Neural progenitor cell (in vitro differentiated cells): ENCODE measurements around the gene RNF5. TPM values are rescaled to one million over a fixed set of nuclear protein-coding genes. Genes with fewer than 3 reads are reported as not detected.

Experiments used
- DNase-seq: peaks from one replicate; pipeline ENCODE4 v3.0.0-alpha.2; 2016; ENCODE audit warnings: low spot score
- H2AFZ ChIP-seq: fragments of 200-600 bp; sonication (generic); replicated peaks from 2 replicates; pipeline ENCODE4 v1.6.1; 2016; ENCODE audit warnings: antibody characterized with exemption
- H3F3A ChIP-seq: fragments of 200-600 bp; sonication (generic); 2 replicates; pipeline ENCODE4 v1.6.1; 2016; ENCODE audit warnings: antibody characterized with exemption, low read depth
- H3K27ac ChIP-seq: fragments of 200-600 bp; sonication (generic); 2 replicates; pipeline ENCODE4 v1.5.1; 2016; ENCODE audit warnings: mild to moderate bottlenecking
- H3K27me3 ChIP-seq: fragments of 200-600 bp; sonication (generic); 2 replicates; pipeline ENCODE4 v1.6.1; 2016; ENCODE audit warnings: mild to moderate bottlenecking, moderate library complexity
- H3K36me3 ChIP-seq: fragments of 200-600 bp; sonication (generic); 2 replicates; pipeline ENCODE4 v1.5.1; 2016
- H3K4me1 ChIP-seq: fragments of 200-600 bp; sonication (generic); 2 replicates; pipeline ENCODE4 v1.6.1; 2016; ENCODE audit warnings: mixed run types
- H3K4me2 ChIP-seq: fragments of 200-600 bp; sonication (generic); 2 replicates; pipeline ENCODE4 v1.6.1; 2016
- H3K4me3 ChIP-seq: fragments of 200-600 bp; sonication (generic); 2 replicates; pipeline ENCODE4 v1.5.1; 2016
- H3K79me2 ChIP-seq: fragments of 200-600 bp; sonication (generic); 2 replicates; pipeline ENCODE4 v1.6.1; 2016; ENCODE audit warnings: low read depth
- H3K9ac ChIP-seq: fragments of 200-600 bp; sonication (generic); 2 replicates; pipeline ENCODE4 v1.6.1; 2016
- H3K9me3 ChIP-seq: fragments of 200-600 bp; sonication (generic); 2 replicates; pipeline ENCODE4 v1.5.1; 2016; ENCODE audit warnings: low read depth
- H4K20me1 ChIP-seq: fragments of 200-600 bp; sonication (generic); 2 replicates; pipeline ENCODE4 v1.6.1; 2016; ENCODE audit warnings: low read depth
- H3K27ac Mint-ChIP-seq: 3 replicates; pipeline ENCODE4 v1.8.0; 2021; ENCODE audit warnings: mixed read lengths
- H3K27me3 Mint-ChIP-seq: 2 replicates; pipeline ENCODE4 v1.8.0; 2022; ENCODE audit warnings: low read depth, mild to moderate bottlenecking, inconsistent platforms, moderate library complexity, mixed read lengths; ENCODE audit not compliant: insufficient read depth
- H3K36me3 Mint-ChIP-seq: 3 replicates; pipeline ENCODE4 v1.8.0; 2021; ENCODE audit warnings: mixed read lengths
- H3K4me1 Mint-ChIP-seq: 3 replicates; pipeline ENCODE4 v1.8.0; 2021; ENCODE audit warnings: mixed read lengths
- H3K4me3 Mint-ChIP-seq: 3 replicates; pipeline ENCODE4 v1.8.0; 2021; ENCODE audit warnings: mild to moderate bottlenecking, moderate library complexity, mixed read lengths
- H3K9me3 Mint-ChIP-seq: 3 replicates; pipeline ENCODE4 v1.8.0; 2020; ENCODE audit warnings: mixed read lengths
- EZH2 ChIP-seq: fragments of 200-600 bp; sonication (generic); IDR thresholded peaks from 2 replicates; pipeline ENCODE4 v1.6.1; 2017; ENCODE audit warnings: antibody characterized with exemption, mild to moderate bottlenecking, moderate library complexity
- EZH2phosphoT487 ChIP-seq: fragments of 200-600 bp; sonication (generic); IDR thresholded peaks from 2 replicates; pipeline ENCODE4 v1.6.1; 2017; ENCODE audit warnings: antibody characterized with exemption
- total RNA-seq: library from RNA; depleted of rRNA; stranded (reverse); fragments of >200 nt; gene quantifications from 2 replicates; pipeline ENCODE4 v1.2.3, GENCODE V29; 2015; ENCODE audit warnings: low replicate concordance
- TF ChIP-seq, protein P1 (sequence below): fragments of 200-600 bp; sonication (generic); IDR thresholded peaks from 2 replicates; pipeline ENCODE4 v1.5.1; 2017; ENCODE audit warnings: antibody characterized with exemption, mild to moderate bottlenecking

RNF5 gene
- total RNA-seq, 1 donor from 2014 or later, result 129 TPM

- Mint-ChIP-seq H3K4me3 (peak overlapping the region; percentile 33), H3K27ac (peak overlapping the region; percentile 40), H3K4me1 (peaks cover 42% of the 10 kb centered on the region), H3K9me3 (no peaks in the 10 kb centered on the region), H3K27me3 (peaks cover 10% of the 10 kb centered on the region), H3K36me3 (peaks cover 19% of the 10 kb centered on the region)
- H3K4me1 ChIP-seq, result peaks cover 18% of the 10 kb centered on the region
- H3K9ac ChIP-seq, result no peak overlapping the region
- peak overlapping the region; percentile 34 for H3K4me3 ChIP-seq
- H2AFZ ChIP-seq, result no peak overlapping the region
- H4K20me1 ChIP-seq, result no peaks in the 10 kb centered on the region
- peaks cover 18% of the 10 kb centered on the region for H3F3A ChIP-seq
- no peaks in the 10 kb centered on the region for H3K36me3 ChIP-seq
- peak; percentile 70 for DNase-seq
- peak overlapping the region; percentile 41 for H3K4me2 ChIP-seq
- no peaks in the 10 kb centered on the region for H3K79me2 ChIP-seq
- H3K27ac ChIP-seq, result no peak overlapping the region
- peaks cover 61% of the 10 kb centered on the region for H3K27me3 ChIP-seq
- no peak for TF ChIP-seq EZH2
- TF ChIP-seq, protein P1, sequence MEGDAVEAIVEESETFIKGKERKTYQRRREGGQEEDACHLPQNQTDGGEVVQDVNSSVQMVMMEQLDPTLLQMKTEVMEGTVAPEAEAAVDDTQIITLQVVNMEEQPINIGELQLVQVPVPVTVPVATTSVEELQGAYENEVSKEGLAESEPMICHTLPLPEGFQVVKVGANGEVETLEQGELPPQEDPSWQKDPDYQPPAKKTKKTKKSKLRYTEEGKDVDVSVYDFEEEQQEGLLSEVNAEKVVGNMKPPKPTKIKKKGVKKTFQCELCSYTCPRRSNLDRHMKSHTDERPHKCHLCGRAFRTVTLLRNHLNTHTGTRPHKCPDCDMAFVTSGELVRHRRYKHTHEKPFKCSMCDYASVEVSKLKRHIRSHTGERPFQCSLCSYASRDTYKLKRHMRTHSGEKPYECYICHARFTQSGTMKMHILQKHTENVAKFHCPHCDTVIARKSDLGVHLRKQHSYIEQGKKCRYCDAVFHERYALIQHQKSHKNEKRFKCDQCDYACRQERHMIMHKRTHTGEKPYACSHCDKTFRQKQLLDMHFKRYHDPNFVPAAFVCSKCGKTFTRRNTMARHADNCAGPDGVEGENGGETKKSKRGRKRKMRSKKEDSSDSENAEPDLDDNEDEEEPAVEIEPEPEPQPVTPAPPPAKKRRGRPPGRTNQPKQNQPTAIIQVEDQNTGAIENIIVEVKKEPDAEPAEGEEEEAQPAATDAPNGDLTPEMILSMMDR, result peak; percentile 39
- H3K9me3 ChIP-seq, result no peaks in the 10 kb centered on the region
Observed at GRCh38 chr6:32148289-32149091, 29.7 kb upstream of the RNF5 start.

DNA sequence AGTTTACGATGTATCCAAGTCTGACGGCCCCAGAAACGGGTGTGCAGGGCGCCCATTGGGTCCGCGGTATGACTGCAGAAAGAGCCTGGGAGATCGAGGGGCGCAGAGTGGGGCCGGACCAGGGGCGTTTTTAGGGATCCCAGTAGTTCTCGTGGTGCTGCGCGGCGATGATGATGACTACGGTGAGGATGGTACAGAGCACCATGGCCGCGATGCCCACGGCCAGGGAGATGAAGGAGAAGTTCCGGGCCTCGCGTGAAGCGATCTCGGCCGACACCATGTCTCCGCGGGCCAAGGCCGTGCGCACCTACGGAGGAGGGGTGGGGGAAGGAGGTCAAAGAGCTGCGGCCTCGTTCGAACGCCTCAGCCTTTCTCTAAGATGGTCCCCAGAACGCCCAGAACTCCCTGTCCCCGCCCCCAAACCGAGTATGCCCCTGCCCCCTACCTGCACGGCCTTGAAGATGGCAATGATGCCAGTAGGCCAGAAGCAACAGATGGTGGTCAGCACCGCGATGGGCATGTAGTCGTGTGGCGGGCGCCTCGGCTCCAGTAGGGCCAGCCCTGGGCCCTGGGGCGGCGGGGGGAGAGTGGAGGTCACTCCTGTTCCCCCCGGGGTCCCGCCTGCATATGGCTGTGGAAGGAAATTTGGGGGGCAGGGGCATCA, 29.0 kb upstream of the RNF5 start:
- TF ChIP-seq EZH2 (no peak), EZH2phosphoT487 (no peak)
- TF ChIP-seq, protein P1, result no peak
- no peaks in the 10 kb centered on the region for H3K79me2 ChIP-seq
- peaks cover 61% of the 10 kb centered on the region for H3K27me3 ChIP-seq
- H3K36me3 ChIP-seq, result no peaks in the 10 kb centered on the region
- Mint-ChIP-seq H3K9me3 (no peaks in the 10 kb centered on the region), H3K4me1 (peaks cover 44% of the 10 kb centered on the region), H3K4me3 (no peak overlapping the region), H3K27me3 (peaks cover 10% of the 10 kb centered on the region), H3K27ac (no peak overlapping the region), H3K36me3 (peaks cover 19% of the 10 kb centered on the region)
- H3K9ac ChIP-seq, result no peak overlapping the region
- peak overlapping the region; percentile 34 for H3K4me3 ChIP-seq
- no peaks in the 10 kb centered on the region for H3K9me3 ChIP-seq
- peaks cover 18% of the 10 kb centered on the region for H3K4me1 ChIP-seq
- H3K27ac ChIP-seq, result no peak overlapping the region
- DNase-seq, result no peak
- no peaks in the 10 kb centered on the region for H4K20me1 ChIP-seq
- peaks cover 18% of the 10 kb centered on the region for H3F3A ChIP-seq
- no peak overlapping the region for H2AFZ ChIP-seq
- peak overlapping the region; percentile 41 for H3K4me2 ChIP-seq

DNA sequence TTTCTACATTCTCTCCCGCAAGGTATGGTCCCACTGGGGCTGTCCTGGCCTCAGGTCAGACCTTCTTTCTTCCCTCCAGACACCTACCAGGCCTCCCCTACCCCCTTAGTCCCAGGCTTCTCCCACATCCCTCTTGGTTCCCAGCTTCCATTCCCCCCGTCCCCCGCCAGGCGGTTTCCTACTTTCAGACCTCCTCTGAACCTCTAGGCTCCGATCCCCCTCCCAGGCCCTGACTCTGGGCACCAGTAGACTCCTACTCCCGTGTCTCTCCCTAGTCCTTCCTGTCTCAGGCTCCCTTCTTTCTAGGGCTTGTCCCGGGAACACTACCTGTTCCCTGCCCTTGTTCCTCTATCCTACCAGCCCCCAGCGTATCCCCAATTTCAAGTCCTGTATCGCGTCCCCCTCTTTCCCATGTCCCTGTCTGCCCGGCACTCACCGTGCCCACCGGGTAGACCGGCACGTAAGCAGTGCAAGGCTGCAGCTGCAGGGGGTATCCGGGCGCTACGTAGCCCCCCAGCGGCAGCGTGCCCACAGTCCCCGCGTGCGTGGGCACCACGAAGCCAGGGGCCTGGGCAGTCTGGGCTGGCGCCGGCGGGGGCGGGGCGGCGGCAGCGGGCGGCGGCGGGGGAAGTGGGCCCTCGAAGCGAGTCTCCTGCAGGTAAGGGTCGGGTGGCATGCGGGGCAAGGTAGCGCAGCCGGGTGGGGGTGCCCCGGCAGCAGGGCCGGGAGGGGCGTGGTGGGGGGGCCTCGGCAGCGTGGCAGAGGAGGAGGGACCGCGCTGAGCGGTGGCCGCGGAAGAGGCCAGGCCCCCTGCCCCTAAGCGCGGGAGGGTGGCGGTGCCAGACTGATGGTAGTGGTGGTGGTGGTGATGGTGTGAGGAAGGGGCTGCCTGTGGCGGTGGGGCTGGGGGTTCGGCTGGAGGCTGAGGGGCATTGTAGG, 28.0 kb upstream of the RNF5 start:
- peaks cover 7% of the 10 kb centered on the region for H3K79me2 ChIP-seq
- H3F3A ChIP-seq, result peaks cover 18% of the 10 kb centered on the region
- Mint-ChIP-seq H3K27ac (peak overlapping the region; percentile 89), H3K27me3 (peaks cover 10% of the 10 kb centered on the region), H3K36me3 (peaks cover 19% of the 10 kb centered on the region), H3K4me3 (peak overlapping the region; percentile 83), H3K4me1 (peaks cover 52% of the 10 kb centered on the region), H3K9me3 (no peaks in the 10 kb centered on the region)
- no peak overlapping the region for H3K27ac ChIP-seq
- no peaks in the 10 kb centered on the region for H3K36me3 ChIP-seq
- peaks cover 18% of the 10 kb centered on the region for H3K4me1 ChIP-seq
- peak; percentile 47 for DNase-seq
- no peaks in the 10 kb centered on the region for H3K9me3 ChIP-seq
- peaks cover 61% of the 10 kb centered on the region for H3K27me3 ChIP-seq
- TF ChIP-seq EZH2 (peak; percentile 80), EZH2phosphoT487 (peak; percentile 70)
- TF ChIP-seq, protein P1, result no peak
- peak overlapping the region; percentile 76 for H3K4me2 ChIP-seq
- H3K9ac ChIP-seq, result no peak overlapping the region
- H4K20me1 ChIP-seq, result peaks cover 5% of the 10 kb centered on the region
- peak overlapping the region; percentile 36 for H3K4me3 ChIP-seq
- peak overlapping the region; percentile 55 for H2AFZ ChIP-seq
